Endometrial microvascular endothelial cells (primary cell): ENCODE results near the gene MINDY4. TPM values are rescaled to one million over a fixed set of nuclear protein-coding genes. Genes with fewer than 3 reads are reported as not detected.

Experiments
- total RNA-seq: library from RNA; depleted of rRNA; stranded (reverse); fragments of >200 nt; gene quantifications from one replicate; pipeline ENCODE4 v1.2.3, GENCODE V29; 2015; ENCODE audit errors: inconsistent ontology term

MINDY4 gene
- total RNA-seq, 1 donor from 2014 or later = 8.1 TPM

Other genes with a start within 250 kb of the MINDY4 start
- gene GARS1, start 176.5 kb upstream of the MINDY4 start, total RNA-seq = 226 TPM
- gene CRHR2, start 89.0 kb upstream of the MINDY4 start, total RNA-seq = not detected
- not detected for gene INMT, start 19.3 kb upstream of the MINDY4 start, total RNA-seq
- gene AQP1, start 140.4 kb downstream of the MINDY4 start, total RNA-seq = 1.0 TPM
- gene GHRHR, start 192.5 kb downstream of the MINDY4 start, total RNA-seq = not detected